GM12878 (cell line): ENCODE results near the gene FBXO17. TPM values are rescaled to one million over a fixed set of nuclear protein-coding genes. Genes with fewer than 3 reads are reported as not detected.

ENCODE experiments used
- ATAC-seq: fragments of 200-7000 bp; cut with Tn5 transposase; 3 replicates; pipeline ENCODE4 v1.9.1; 2020; ENCODE audit warnings: mild to moderate bottlenecking, moderate library complexity
- BruUV-seq: library from RNA; stranded (reverse); fragments of 400-500 nt; replicated peaks from 2 replicates; lab custom pipeline; 2021; lab: Mats Ljungman, UMichigan
- CTCF ChIA-PET: fragments of 300-600 bp; sonication (Branson Sonifier 250); formaldehyde crosslinking; extraction: SDS; loops from one replicate; lab custom pipeline; 2021; ENCODE audit warnings: inconsistent platforms; lab: Yijun Ruan, JAX
- POLR2A ChIA-PET: fragments of 350-600 bp; formaldehyde crosslinking; extraction: SDS; loops from one replicate; lab custom pipeline; 2021; ENCODE audit warnings: inconsistent platforms; lab: Charles Lee
- RAD21 ChIA-PET: fragments of 300-600 bp; sonication (Branson Sonifier 250); formaldehyde crosslinking; loops from one replicate; lab custom pipeline; 2023; ENCODE audit warnings: antibody characterized with exemption; ENCODE audit not compliant: unreplicated experiment; lab: Charles Lee
- SMC1A ChIA-PET: fragments of 300-600 bp; sonication (Branson Sonifier 250); formaldehyde crosslinking; loops from one replicate; lab custom pipeline; 2023; ENCODE audit not compliant: unreplicated experiment, uncharacterized antibody; lab: Charles Lee
- DNase-seq: peaks from one replicate; pipeline ENCODE4 v3.0.0-alpha.2; 2011; ENCODE audit warnings: low read depth, low spot score
- FAIRE-seq: peaks from 3 replicates; lab custom pipeline; 2011; peaks lifted over from hg19 to GRCh38; lab: Jason Lieb, UNC
- H2AFZ ChIP-seq: 2 replicates; pipeline ENCODE4 v1.6.0; 2011; ENCODE audit warnings: low read depth, low read length, control low read depth; ENCODE audit not compliant: control insufficient read depth
- H3K27ac ChIP-seq: 2 replicates; pipeline ENCODE4 v1.5.1; 2011; ENCODE audit warnings: control low read depth; ENCODE audit not compliant: control insufficient read depth, insufficient read depth
- H3K27me3 ChIP-seq, 2 experiments: replicated peaks in 1 of 2; 2 replicates each; pipeline versions ENCODE4 v1.6.0 to v1.6.1; 2011; ENCODE audit warnings: low read length in 1 of 2; ENCODE audit not compliant: control insufficient read depth in 2 of 2, insufficient read depth in 2 of 2
- H3K36me3 ChIP-seq, 2 experiments: 2 replicates each; pipeline ENCODE4 v1.5.1; 2011; ENCODE audit warnings: low read length in 1 of 2; ENCODE audit not compliant: control insufficient read depth in 2 of 2, insufficient read depth in 2 of 2
- H3K4me1 ChIP-seq: 2 replicates; pipeline ENCODE4 v1.6.1; 2011; ENCODE audit warnings: mild to moderate bottlenecking, low read length, moderate library complexity, mixed read lengths; ENCODE audit not compliant: control insufficient read depth, insufficient read depth
- H3K4me2 ChIP-seq: 2 replicates; pipeline ENCODE4 v1.6.0; 2011; ENCODE audit warnings: control low read depth; ENCODE audit not compliant: control insufficient read depth, insufficient read depth
- H3K4me3 ChIP-seq: fragments of 200-600 bp; sonication (generic); 2 replicates; pipeline ENCODE4 v1.5.1; 2016
- H3K79me2 ChIP-seq: 2 replicates; pipeline ENCODE4 v1.6.0; 2011; ENCODE audit warnings: low read length; ENCODE audit not compliant: control insufficient read depth, insufficient read depth
- H3K9ac ChIP-seq: 2 replicates; pipeline ENCODE4 v1.8.0; 2011; ENCODE audit warnings: low read length, control low read depth, mixed read lengths; ENCODE audit not compliant: control insufficient read depth, insufficient read depth
- H3K9me3 ChIP-seq: replicated peaks from 3 replicates; pipeline ENCODE4 v1.5.1; 2011; ENCODE audit warnings: mild to moderate bottlenecking, low read length; ENCODE audit not compliant: control insufficient read depth, insufficient read depth
- H4K20me1 ChIP-seq: 2 replicates; pipeline ENCODE4 v1.6.0; 2011; ENCODE audit not compliant: control insufficient read depth, insufficient read depth
- GATAD2B ChIP-seq: fragments of 450-650 bp; conservative IDR thresholded peaks from 2 replicates; pipeline ENCODE4 v1.6.1; 2017; ENCODE audit warnings: low read depth, mild to moderate bottlenecking, moderate library complexity
- IKZF2 ChIP-seq, 2 experiments: fragments of 450-650 bp; IDR thresholded peaks; 2 replicates each; pipeline ENCODE4 v1.6.1; 2017; ENCODE audit warnings: mild to moderate bottlenecking in 2 of 2, moderate library complexity in 2 of 2
- JUNB ChIP-seq: IDR thresholded peaks from 2 replicates; pipeline ENCODE4 v1.6.1; 2016; ENCODE audit warnings: antibody characterized with exemption, mild to moderate bottlenecking
- MTA2 ChIP-seq: fragments of 450-650 bp; IDR thresholded peaks from 2 replicates; pipeline ENCODE4 v1.6.1; 2016; ENCODE audit warnings: low read depth, mild to moderate bottlenecking, moderate library complexity
- SIN3A ChIP-seq: IDR thresholded peaks from 2 replicates; pipeline ENCODE4 v1.6.1; 2012; ENCODE audit warnings: low read depth, low read length, improper control_type of control experiment
- SMAD1 ChIP-seq: fragments of 450-650 bp; IDR thresholded peaks from 2 replicates; pipeline ENCODE4 v1.6.1; 2018; ENCODE audit warnings: mild to moderate bottlenecking, low read depth; ENCODE audit not compliant: partially characterized antibody
- SP1 ChIP-seq: IDR thresholded peaks from one replicate; pipeline ENCODE4 v1.6.1; 2011; ENCODE audit warnings: low read depth, low read length
- ZBTB4 ChIP-seq: fragments of 450-650 bp; formaldehyde crosslinking; IDR thresholded peaks from 2 replicates; pipeline ENCODE4 v1.4.0; 2022; ENCODE audit warnings: mild to moderate bottlenecking, moderate library complexity
- WGBS: methylation state at CpG from one replicate; pipeline ENCODE4 v1.1.6; 2016; ENCODE audit warnings: low lambda C conversion rate; ENCODE audit not compliant: insufficient replicate concordance, insufficient coverage; ENCODE audit errors: missing lambda C conversion rate; 5-methylcytosine and 5-hydroxymethylcytosine counted together
- in situ Hi-C: fragments of 300-500 bp; cut with MboI; formaldehyde crosslinking; loops from 9 replicates; pipeline ENCODE4 v1.14.3; 2018; ENCODE audit warnings: mixed read lengths
- intact Hi-C: fragments of 100-400 bp; cut with micrococcal nuclease; formaldehyde crosslinking; loops from one replicate; pipeline ENCODE4 v1.14.2; 2022; ENCODE audit not compliant: unreplicated experiment
- polyA plus RNA-seq, 11 experiments: library from polyadenylated mRNA; depleted of rRNA in 4 of 11; unstranded in 6 of 11; stranded (reverse) in 5 of 11; fragments of >200 nt; fragmentation: Nextera tagmentation in 4 of 11; fragmentation: Illumina TruSeq in 1 of 11; extraction: Ambion mirVana in 4 of 11; extraction: Trizol in 1 of 11; gene quantifications; 1 replicate in 1 of 11; 2 replicates in 10 of 11; pipeline versions ENCODE4 v1.2.1 to v1.2.3, GENCODE V29; 2011 to 2016; ENCODE audit warnings: inconsistent platforms in 2 of 11, missing spikeins in 2 of 11, low read depth in 1 of 11
- total RNA-seq, 4 experiments: library from RNA; depleted of rRNA in 3 of 4; stranded (reverse); fragments of >200 nt in 3 of 4; fragmentation: Illumina TruSeq in 1 of 4; extraction: Trizol in 1 of 4; gene quantifications; 2 replicates each; pipeline versions ENCODE4 v1.2.1 to v1.2.3, GENCODE V29; 2013 to 2021
- TF ChIP-seq, protein P1 (sequence below): fragments of 450-650 bp; IDR thresholded peaks from 2 replicates; pipeline ENCODE4 v1.6.1; 2017; ENCODE audit warnings: mild to moderate bottlenecking, moderate library complexity

The FBXO17 gene
- total and polyA plus RNA-seq, 10 of the 15 experiments (the other 5 are each of a cell fraction or from before 2014, with no cell fraction given), result 2.2 to 11.1 (median 5.3) TPM

DNA sequence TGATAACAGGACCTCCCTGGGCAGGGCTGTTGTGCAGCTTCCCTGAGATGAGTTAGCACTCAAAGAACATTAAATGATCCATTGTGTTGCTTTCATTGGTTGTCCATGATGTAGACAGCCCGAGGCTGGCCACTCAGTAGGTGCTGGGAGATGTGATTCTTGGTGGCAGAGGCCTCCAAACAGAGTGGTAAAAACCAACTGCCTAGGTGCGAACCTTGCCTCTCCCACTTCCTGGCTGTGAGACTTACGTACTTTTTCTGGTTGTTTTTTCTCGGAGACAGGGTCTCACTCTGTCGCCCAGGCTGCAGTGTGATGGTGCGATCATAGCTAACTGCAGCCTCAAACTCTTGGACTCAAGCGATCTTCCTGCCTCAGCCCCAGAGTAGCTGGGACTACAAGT is 51.2 kb downstream of the FBXO17 start:
- ChIA-PET POLR2A (no interaction called here), RAD21 (no interaction called here), CTCF (interaction anchor here (2.1 kb wide), 1 partner anchor 409 kb away, joined by 4 read pairs; no protein-coding TSS in a partner anchor), SMC1A (no interaction called here)
- H3K4me2 ChIP-seq, result no peak overlapping the region
- no peak overlapping the region for H3K9ac ChIP-seq
- no peaks in the 10 kb centered on the region for H3K9me3 ChIP-seq
- TF ChIP-seq ZBTB4 (no peak), SIN3A (no peak), GATAD2B (no peak), MTA2 (no peak)
- no peak overlapping the region for H3K4me3 ChIP-seq
- H3K36me3 ChIP-seq, result peaks cover 1 to 14% of the 10 kb centered on the region in 2 experiments
- H4K20me1 ChIP-seq, result no peaks in the 10 kb centered on the region
- WGBS, result 94% methylated on average over 7 of the region's 7 CpGs
- H3K4me1 ChIP-seq, result no peaks in the 10 kb centered on the region; the same call in 1 of the 2 replicates
- H3K27ac ChIP-seq, result no peak overlapping the region
- FAIRE-seq, result no peak
- BruUV-seq, result no TSS peak
- H3K79me2 ChIP-seq, result peaks cover 4% of the 10 kb centered on the region
- intact Hi-C loops (no loop called here), in situ Hi-C loops (no loop called here)
- no peaks in the 10 kb centered on the region for H3K27me3 ChIP-seq
- DNase-seq, result no peak
- H2AFZ ChIP-seq, result no peak overlapping the region
- no peak for ATAC-seq

- Histone ChIP-seq H4K20me1 (no peaks in the 10 kb centered on the region), H3K27ac (no peak overlapping the region), H3K4me3 (no peak overlapping the region), H3K4me1 (no peaks in the 10 kb centered on the region), H3K27me3 (no peaks in the 10 kb centered on the region), H3K79me2 (no peaks in the 10 kb centered on the region; the same call in 1 of the 2 replicates), H3K4me2 (no peak overlapping the region), H3K9ac (no peak overlapping the region), H3K9me3 (no peaks in the 10 kb centered on the region), H2AFZ (no peak overlapping the region), H3K36me3 (peaks cover 1 to 14% of the 10 kb centered on the region in 2 experiments)
- BruUV-seq, result no TSS peak
- SMC1A ChIA-PET, result no interaction called here
- DNase-seq (no peak), FAIRE-seq (no peak), ATAC-seq (no peak)
- intact Hi-C loops (no loop called here), in situ Hi-C loops (no loop called here)
- CTCF ChIA-PET, result no interaction called here
- WGBS, result 69% methylated on average over 5 of the region's 5 CpGs
- RAD21 ChIA-PET, result no interaction called here
- POLR2A ChIA-PET, result interaction anchor here (0.8 kb wide), 1 partner anchor 185 kb away, joined by 5 read pairs; no protein-coding TSS in a partner anchor
- TF ChIP-seq SP1 (no peak), SMAD1 (no peak), IKZF2 (IDR thresholded peaks at IDR 0.05) (no peak), JUNB (no peak)
- TF ChIP-seq, protein P1, sequence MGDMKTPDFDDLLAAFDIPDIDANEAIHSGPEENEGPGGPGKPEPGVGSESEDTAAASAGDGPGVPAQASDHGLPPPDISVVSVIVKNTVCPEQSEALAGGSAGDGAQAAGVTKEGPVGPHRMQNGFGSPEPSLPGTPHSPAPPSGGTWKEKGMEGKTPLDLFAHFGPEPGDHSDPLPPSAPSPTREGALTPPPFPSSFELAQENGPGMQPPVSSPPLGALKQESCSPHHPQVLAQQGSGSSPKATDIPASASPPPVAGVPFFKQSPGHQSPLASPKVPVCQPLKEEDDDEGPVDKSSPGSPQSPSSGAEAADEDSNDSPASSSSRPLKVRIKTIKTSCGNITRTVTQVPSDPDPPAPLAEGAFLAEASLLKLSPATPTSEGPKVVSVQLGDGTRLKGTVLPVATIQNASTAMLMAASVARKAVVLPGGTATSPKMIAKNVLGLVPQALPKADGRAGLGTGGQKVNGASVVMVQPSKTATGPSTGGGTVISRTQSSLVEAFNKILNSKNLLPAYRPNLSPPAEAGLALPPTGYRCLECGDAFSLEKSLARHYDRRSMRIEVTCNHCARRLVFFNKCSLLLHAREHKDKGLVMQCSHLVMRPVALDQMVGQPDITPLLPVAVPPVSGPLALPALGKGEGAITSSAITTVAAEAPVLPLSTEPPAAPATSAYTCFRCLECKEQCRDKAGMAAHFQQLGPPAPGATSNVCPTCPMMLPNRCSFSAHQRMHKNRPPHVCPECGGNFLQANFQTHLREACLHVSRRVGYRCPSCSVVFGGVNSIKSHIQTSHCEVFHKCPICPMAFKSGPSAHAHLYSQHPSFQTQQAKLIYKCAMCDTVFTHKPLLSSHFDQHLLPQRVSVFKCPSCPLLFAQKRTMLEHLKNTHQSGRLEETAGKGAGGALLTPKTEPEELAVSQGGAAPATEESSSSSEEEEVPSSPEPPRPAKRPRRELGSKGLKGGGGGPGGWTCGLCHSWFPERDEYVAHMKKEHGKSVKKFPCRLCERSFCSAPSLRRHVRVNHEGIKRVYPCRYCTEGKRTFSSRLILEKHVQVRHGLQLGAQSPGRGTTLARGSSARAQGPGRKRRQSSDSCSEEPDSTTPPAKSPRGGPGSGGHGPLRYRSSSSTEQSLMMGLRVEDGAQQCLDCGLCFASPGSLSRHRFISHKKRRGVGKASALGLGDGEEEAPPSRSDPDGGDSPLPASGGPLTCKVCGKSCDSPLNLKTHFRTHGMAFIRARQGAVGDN, result no peak
Measured at GRCh38 chr19:38922482-38922881, 53.1 kb downstream of the FBXO17 start.
